Prostate gland (tissue), 2 donors: ENCODE results near the gene CPXM2. TPM values are rescaled to one million over a fixed set of nuclear protein-coding genes. Genes with fewer than 3 reads are reported as not detected.

Experiments used
- DNase-seq: peaks from one replicate; pipeline ENCODE4 v3.0.0-alpha.2; 2019; ENCODE audit warnings: low spot score
- H3K27ac ChIP-seq, 2 donors: fragments of 200-600 bp; sonication (generic); 2 replicates each; pipeline ENCODE4 v1.5.1; 2017 to 2019
- H3K27me3 ChIP-seq: fragments of 200-600 bp; sonication (generic); replicated peaks from 2 replicates; pipeline ENCODE4 v1.5.1; 2019; ENCODE audit not compliant: insufficient read depth
- H3K36me3 ChIP-seq, 2 donors: fragments of 200-600 bp; sonication (generic); 1 replicate in 1 of 2; 2 replicates in 1 of 2; pipeline versions ENCODE4 v1.5.1 to v1.8.1; 2017 to 2019
- H3K4me1 ChIP-seq: fragments of 200-600 bp; sonication (generic); replicated peaks from 2 replicates; pipeline ENCODE4 v1.5.1; 2019
- H3K4me3 ChIP-seq, 2 donors: fragments of 200-600 bp; sonication (generic); 2 replicates each; pipeline ENCODE4 v1.5.1; 2017 to 2019
- H3K9me3 ChIP-seq: fragments of 200-600 bp; sonication (generic); 2 replicates; pipeline ENCODE4 v1.5.1; 2017
- CTCF ChIP-seq, 4 experiments: fragments of 200-600 bp in 2 of 4; fragments of 450-650 bp in 2 of 4; sonication (generic) in 2 of 4; IDR thresholded peaks; 1 replicate in 3 of 4; 2 replicates in 1 of 4; pipeline ENCODE4 v1.5.1; 2016 to 2019; ENCODE audit warnings: antibody characterized with exemption in 4 of 4, mild to moderate bottlenecking in 2 of 4, moderate library complexity in 2 of 4
- POLR2A ChIP-seq: fragments of 450-650 bp; IDR thresholded peaks from one replicate; pipeline ENCODE4 v1.6.1; 2016; ENCODE audit warnings: antibody characterized with exemption, mild to moderate bottlenecking
- POLR2AphosphoS5 ChIP-seq: sonication (generic); formaldehyde crosslinking; IDR thresholded peaks from one replicate; pipeline ENCODE4 v1.6.1; 2017; ENCODE audit warnings: antibody characterized with exemption
- WGBS: methylation state at CpG from one replicate; pipeline ENCODE4 v1.1.5; 2018; 5-methylcytosine and 5-hydroxymethylcytosine counted together
- intact Hi-C: fragments of 100-400 bp; cut with DNase I; formaldehyde crosslinking; loops from one replicate; pipeline ENCODE4 v1.14.2; 2022
- total RNA-seq, 2 donors: library from RNA; depleted of rRNA; stranded (reverse); fragments of >200 nt; gene quantifications; one replicate each; pipeline ENCODE4 v1.1.0, GENCODE V29; 2016

Gene CPXM2
- total RNA-seq, 2 donors from 2014 or later: 5.4 to 27.4 TPM

- no peaks in the 10 kb centered on the region for H3K9me3 ChIP-seq
- no peaks in the 10 kb centered on the region for H3K4me1 ChIP-seq
- no peak for TF ChIP-seq POLR2A
- H3K36me3 ChIP-seq: no peaks in the 10 kb centered on the region
- no peaks in the 10 kb centered on the region for H3K27me3 ChIP-seq
- no peak overlapping the region for H3K4me3 ChIP-seq
- 49% methylated on average over 4 of the region's 4 CpGs for WGBS
- no peak for DNase-seq
- intact Hi-C loops: no loop called here
- H3K27ac ChIP-seq: no peak overlapping the region
Measured at GRCh38 chr10:123912466-123912865, 20.9 kb upstream of the CPXM2 start.

GRCh38 chr10:123911866-123912265 lies 20.3 kb upstream of the CPXM2 start:
- Histone ChIP-seq H3K9me3 (no peaks in the 10 kb centered on the region), H3K27me3 (no peaks in the 10 kb centered on the region), H3K4me1 (no peaks in the 10 kb centered on the region), H3K27ac (no peak overlapping the region), H3K4me3 (no peak overlapping the region), H3K36me3 (no peaks in the 10 kb centered on the region)
- TF ChIP-seq POLR2AphosphoS5: no peak
- TF ChIP-seq POLR2A: no peak
- TF ChIP-seq CTCF (IDR thresholded peaks at IDR 0.05): no peak
- WGBS: 20% methylated on average over 9 of the region's 9 CpGs
- no peak for DNase-seq
- intact Hi-C loops: no loop called here

- no peak overlapping the region for H3K4me3 ChIP-seq
- intact Hi-C loops: loop anchor here (5.0 kb wide), 1 partner anchor 47 kb away; no protein-coding TSS in a partner anchor
- H3K27ac ChIP-seq: no peak overlapping the region
- no peaks in the 10 kb centered on the region for H3K4me1 ChIP-seq
- no peaks in the 10 kb centered on the region for H3K9me3 ChIP-seq
- no peaks in the 10 kb centered on the region for H3K36me3 ChIP-seq
- H3K27me3 ChIP-seq: no peaks in the 10 kb centered on the region
- TF ChIP-seq POLR2A (no peak), POLR2AphosphoS5 (no peak), CTCF (IDR thresholded peaks at IDR 0.05) (no peak)
- no peak for DNase-seq
- 93% methylated on average over 8 of the region's 8 CpGs for WGBS
Measured at GRCh38 chr10:123909866-123910265, 18.3 kb upstream of the CPXM2 start.

- Histone ChIP-seq H3K27ac (no peak overlapping the region), H3K4me3 (no peak overlapping the region), H3K27me3 (no peaks in the 10 kb centered on the region), H3K9me3 (no peaks in the 10 kb centered on the region), H3K36me3 (no peaks in the 10 kb centered on the region), H3K4me1 (no peaks in the 10 kb centered on the region)
- intact Hi-C loops: loop anchor here (5.0 kb wide), 1 partner anchor 48 kb away; no protein-coding TSS in a partner anchor
- DNase-seq: no peak
- TF ChIP-seq CTCF (IDR thresholded peaks at IDR 0.05) (no peak), POLR2A (no peak), POLR2AphosphoS5 (no peak)
- 73% methylated on average over 5 of the region's 5 CpGs for WGBS
Measured at GRCh38 chr10:123909426-123909825, 17.8 kb upstream of the CPXM2 start.

GRCh38 chr10:123908379-123908778 lies 16.8 kb upstream of the CPXM2 start:
- no peaks in the 10 kb centered on the region for H3K4me1 ChIP-seq
- H3K27me3 ChIP-seq: no peaks in the 10 kb centered on the region
- H3K4me3 ChIP-seq: no peak overlapping the region
- 82% methylated on average over 4 of the region's 4 CpGs for WGBS
- H3K36me3 ChIP-seq: no peaks in the 10 kb centered on the region
- TF ChIP-seq POLR2A: no peak
- no peak for TF ChIP-seq POLR2AphosphoS5
- TF ChIP-seq CTCF (IDR thresholded peaks at IDR 0.05): no peak
- intact Hi-C loops: loop anchor here (5.0 kb wide), 1 partner anchor 49 kb away; no protein-coding TSS in a partner anchor
- no peak overlapping the region for H3K27ac ChIP-seq
- H3K9me3 ChIP-seq: no peaks in the 10 kb centered on the region
- DNase-seq: no peak
